Measurements from ENCODE around the gene CCNYL1. TPM values are rescaled to one million over a fixed set of nuclear protein-coding genes. Genes with fewer than 3 reads are reported as not detected.
"Not testable (repeated sequence)": the region's sequence is repeated elsewhere in the genome, so short reads cannot be mapped to it uniquely, and the experiment has no call there.

Gene CCNYL1
- total RNA-seq, 3 donors from 2014 or later (not counting 1 experiment from before 2014, with no cell fraction given): 7.9 to 11.7 (median 10.2) TPM

DNA sequence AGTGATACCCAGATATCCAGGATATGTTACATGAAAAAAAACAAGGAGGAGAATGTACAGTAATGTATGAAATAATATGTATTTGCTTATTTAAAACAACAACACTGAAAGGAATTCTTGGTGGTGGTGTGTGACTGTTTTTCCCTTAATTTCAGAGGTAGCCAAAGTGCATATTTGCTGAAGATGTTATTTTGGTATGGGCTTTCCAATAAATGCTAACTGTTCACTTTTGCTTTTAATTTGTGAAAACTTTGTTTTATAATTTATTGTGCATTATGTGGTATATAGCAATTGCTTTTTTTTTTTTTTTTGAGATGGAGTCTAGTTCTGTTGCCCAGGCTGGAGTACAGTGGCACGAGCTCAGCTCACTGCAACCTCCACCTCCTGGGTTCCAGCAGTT is 7.6 kb downstream of the CCNYL1 start:
- Mint-ChIP-seq H3K9me3 (no peaks in the 10 kb centered on the region), H3K27ac (no peak overlapping the region), H3K27me3 (ENCODE audit: low read depth in 2 of 2) (no peaks in the 10 kb centered on the region), H3K4me3 (no peak overlapping the region), H3K36me3 (no peaks in the 10 kb centered on the region), H3K4me1 (peaks cover 9 to 12% of the 10 kb centered on the region in 2 donors)
- ATAC-seq (no peak), DNase-seq (no peak)
- Histone ChIP-seq H3K4me1 (ENCODE audit: control insufficient read depth, insufficient read depth, low read length) (no peaks in the 10 kb centered on the region), H3K36me3 (ENCODE audit: control insufficient read depth, insufficient read depth, low read length) (no peaks in the 10 kb centered on the region), H3K9me3 (ENCODE audit: control insufficient read depth, insufficient read depth, low read length) (no peaks in the 10 kb centered on the region), H3K27ac (ENCODE audit: low read length) (no peak overlapping the region), H3K27me3 (ENCODE audit: control insufficient read depth, insufficient read depth, low read length) (no peaks in the 10 kb centered on the region), H3K4me3 (ENCODE audit: low read length) (no peak overlapping the region)
- 100% methylated on average over 1 of the region's 1 CpG for WGBS (ENCODE audit: insufficient coverage)
- intact Hi-C loops (cut with micrococcal nuclease): no loop called here
- TF ChIP-seq, protein P1, sequence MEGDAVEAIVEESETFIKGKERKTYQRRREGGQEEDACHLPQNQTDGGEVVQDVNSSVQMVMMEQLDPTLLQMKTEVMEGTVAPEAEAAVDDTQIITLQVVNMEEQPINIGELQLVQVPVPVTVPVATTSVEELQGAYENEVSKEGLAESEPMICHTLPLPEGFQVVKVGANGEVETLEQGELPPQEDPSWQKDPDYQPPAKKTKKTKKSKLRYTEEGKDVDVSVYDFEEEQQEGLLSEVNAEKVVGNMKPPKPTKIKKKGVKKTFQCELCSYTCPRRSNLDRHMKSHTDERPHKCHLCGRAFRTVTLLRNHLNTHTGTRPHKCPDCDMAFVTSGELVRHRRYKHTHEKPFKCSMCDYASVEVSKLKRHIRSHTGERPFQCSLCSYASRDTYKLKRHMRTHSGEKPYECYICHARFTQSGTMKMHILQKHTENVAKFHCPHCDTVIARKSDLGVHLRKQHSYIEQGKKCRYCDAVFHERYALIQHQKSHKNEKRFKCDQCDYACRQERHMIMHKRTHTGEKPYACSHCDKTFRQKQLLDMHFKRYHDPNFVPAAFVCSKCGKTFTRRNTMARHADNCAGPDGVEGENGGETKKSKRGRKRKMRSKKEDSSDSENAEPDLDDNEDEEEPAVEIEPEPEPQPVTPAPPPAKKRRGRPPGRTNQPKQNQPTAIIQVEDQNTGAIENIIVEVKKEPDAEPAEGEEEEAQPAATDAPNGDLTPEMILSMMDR (IDR thresholded peaks at IDR 0.05): no peak

DNA sequence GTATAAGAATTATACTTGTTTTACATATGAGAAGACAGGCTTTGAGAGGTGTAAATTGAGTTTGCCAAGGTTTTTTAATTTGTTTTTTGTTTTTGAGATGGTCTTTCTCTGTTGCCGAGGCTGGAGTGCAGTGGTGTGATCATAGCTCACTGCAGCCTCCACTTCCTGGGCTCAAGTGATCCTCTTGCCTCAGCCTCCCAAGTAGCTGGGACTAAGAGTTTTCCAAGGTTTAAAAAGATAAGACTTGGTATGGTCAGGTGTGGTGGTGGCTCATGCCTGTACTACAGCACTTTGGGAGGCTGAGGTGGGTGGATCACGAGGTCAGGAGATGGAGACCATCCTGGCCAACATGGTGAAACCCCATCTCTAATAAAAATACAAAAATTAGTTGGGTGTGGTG is 8.2 kb downstream of the CCNYL1 start:
- H3K4me3 Mint-ChIP-seq; H3K4me1 ChIP-seq (ENCODE audit: control insufficient read depth, insufficient read depth, low read length); H3K9me3 Mint-ChIP-seq; H3K9me3 ChIP-seq (ENCODE audit: control insufficient read depth, insufficient read depth, low read length); H3K36me3 Mint-ChIP-seq; H3K27me3 Mint-ChIP-seq (ENCODE audit: low read depth in 2 of 2); H3K27ac ChIP-seq (ENCODE audit: low read length); H3K36me3 ChIP-seq (ENCODE audit: control insufficient read depth, insufficient read depth, low read length); ATAC-seq; intact Hi-C loops (cut with micrococcal nuclease); H3K4me3 ChIP-seq (ENCODE audit: low read length); H3K27me3 ChIP-seq (ENCODE audit: control insufficient read depth, insufficient read depth, low read length); DNase-seq; H3K27ac Mint-ChIP-seq: not testable (repeated sequence)
- H3K4me1 Mint-ChIP-seq: peaks cover 7 to 14% of the 10 kb centered on the region in 2 donors
- 100% methylated on average over 2 of the region's 2 CpGs for WGBS (ENCODE audit: insufficient coverage)

DNA sequence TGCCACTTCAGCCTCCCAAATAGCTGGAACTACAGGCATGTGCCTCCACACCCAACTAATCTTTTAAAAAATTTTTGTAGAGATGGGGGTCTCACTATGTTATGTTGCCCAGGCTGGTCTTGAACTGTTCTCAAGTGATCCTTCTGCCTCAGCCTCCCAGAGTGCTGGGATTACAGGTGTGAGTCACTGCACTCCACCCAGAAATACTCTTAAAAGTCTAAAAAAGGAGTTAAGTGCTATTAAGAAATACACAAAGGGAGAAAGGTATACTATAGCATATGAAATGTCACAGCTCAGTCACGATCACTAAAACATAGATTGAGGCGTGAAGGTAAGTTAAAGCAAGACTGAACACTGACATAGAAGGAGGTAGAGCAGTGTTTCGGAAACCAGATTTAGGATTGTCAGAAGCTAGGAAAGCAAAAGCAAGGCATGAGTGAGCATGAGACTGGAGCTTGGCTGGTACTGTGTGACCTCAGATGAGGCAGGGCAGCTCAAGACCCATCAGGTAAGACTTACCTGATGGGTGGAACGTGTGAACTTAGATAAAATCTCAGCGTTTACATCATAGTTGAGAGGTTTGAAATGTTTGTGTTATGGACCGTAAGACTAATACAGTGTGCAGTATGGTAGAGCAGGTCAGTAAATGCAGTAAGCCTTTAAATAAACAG is 9.2 kb downstream of the CCNYL1 start:
- no peaks in the 10 kb centered on the region for H3K36me3 ChIP-seq (ENCODE audit: control insufficient read depth, insufficient read depth, low read length)
- H3K4me1 ChIP-seq (ENCODE audit: control insufficient read depth, insufficient read depth, low read length): no peaks in the 10 kb centered on the region
- H3K9me3 Mint-ChIP-seq: no peaks in the 10 kb centered on the region
- H3K36me3 Mint-ChIP-seq: no peaks in the 10 kb centered on the region
- H3K4me3 Mint-ChIP-seq: no peak overlapping the region
- H3K27ac Mint-ChIP-seq: no peak overlapping the region
- ATAC-seq (no peak), DNase-seq (no peak)
- no peak overlapping the region for H3K27ac ChIP-seq (ENCODE audit: low read length)
- H3K9me3 ChIP-seq (ENCODE audit: control insufficient read depth, insufficient read depth, low read length): no peaks in the 10 kb centered on the region
- TF ChIP-seq, protein P1 (IDR thresholded peaks at IDR 0.05): no peak
- no peak overlapping the region for H3K4me3 ChIP-seq (ENCODE audit: low read length)
- H3K27me3 ChIP-seq (ENCODE audit: control insufficient read depth, insufficient read depth, low read length): no peaks in the 10 kb centered on the region
- intact Hi-C loops (cut with micrococcal nuclease): no loop called here
- no peaks in the 10 kb centered on the region for H3K27me3 Mint-ChIP-seq (ENCODE audit: low read depth in 2 of 2)
- 95% methylated on average over 6 of the region's 6 CpGs for WGBS (ENCODE audit: insufficient coverage)
- H3K4me1 Mint-ChIP-seq: peaks cover 7 to 18% of the 10 kb centered on the region in 2 donors

DNA sequence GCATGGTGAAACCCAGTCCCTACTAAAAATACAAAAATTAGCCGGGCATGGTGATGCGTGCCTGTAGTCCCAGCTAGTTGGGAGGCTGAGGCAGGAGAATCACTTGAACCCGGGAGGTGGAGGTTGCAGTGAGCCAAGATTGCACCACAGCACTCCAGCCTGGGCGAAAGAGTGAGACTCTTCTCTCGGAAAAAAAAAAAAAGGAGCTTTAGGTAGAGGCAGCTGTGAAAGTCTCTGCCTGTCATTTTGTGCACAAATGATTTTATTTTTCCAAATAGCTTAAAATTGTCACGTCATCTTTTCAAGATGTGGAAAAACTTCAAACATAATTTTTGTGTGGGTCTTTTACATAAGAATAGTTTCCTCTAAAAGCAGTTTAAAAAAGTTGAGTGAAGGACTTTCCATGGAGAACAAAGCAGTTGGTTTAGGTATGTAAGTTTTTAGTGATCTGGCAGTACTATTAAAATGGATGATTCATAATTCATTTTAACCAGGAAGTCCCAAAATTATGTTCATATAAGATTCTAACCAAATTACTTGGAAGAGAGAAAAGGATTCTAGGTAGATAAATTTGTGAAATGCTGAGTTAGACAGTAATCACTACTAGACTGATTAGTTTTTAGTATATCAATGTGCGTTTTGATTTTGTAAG is 11.5 kb downstream of the CCNYL1 start:
- WGBS (ENCODE audit: insufficient coverage): 90% methylated on average over 6 of the region's 7 CpGs

DNA sequence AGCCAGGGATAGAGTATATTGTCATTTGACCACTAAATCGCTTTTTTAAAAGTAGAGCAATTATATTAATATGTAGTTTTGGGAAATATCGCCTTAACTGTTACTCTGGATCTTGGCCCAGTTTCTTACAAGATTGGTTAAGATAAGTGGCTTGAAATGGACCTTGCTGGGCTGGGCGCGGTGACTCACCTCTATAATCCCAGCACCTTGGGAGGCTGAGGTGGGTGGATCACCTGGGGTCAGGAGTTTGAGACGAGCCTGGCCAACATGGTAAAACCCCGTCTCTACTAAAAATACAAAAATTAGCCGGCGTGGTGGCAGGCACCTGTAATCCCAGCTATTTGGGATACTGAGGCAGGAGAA is 12.0 kb downstream of the CCNYL1 start:
- H3K9me3 ChIP-seq (ENCODE audit: control insufficient read depth, insufficient read depth, low read length); H3K27ac ChIP-seq (ENCODE audit: low read length); ATAC-seq; H3K27me3 Mint-ChIP-seq (ENCODE audit: low read depth in 2 of 2); H3K36me3 ChIP-seq (ENCODE audit: control insufficient read depth, insufficient read depth, low read length); H3K36me3 Mint-ChIP-seq; H3K27me3 ChIP-seq (ENCODE audit: control insufficient read depth, insufficient read depth, low read length); DNase-seq; H3K4me3 ChIP-seq (ENCODE audit: low read length); H3K4me1 ChIP-seq (ENCODE audit: control insufficient read depth, insufficient read depth, low read length); H3K9me3 Mint-ChIP-seq; H3K4me3 Mint-ChIP-seq; H3K27ac Mint-ChIP-seq; intact Hi-C loops (cut with micrococcal nuclease): not testable (repeated sequence)
- peaks cover 18 to 37% of the 10 kb centered on the region in 2 donors for H3K4me1 Mint-ChIP-seq
- 98% methylated on average over 7 of the region's 8 CpGs for WGBS (ENCODE audit: insufficient coverage)

More for the DNA sequence above, 11.5 kb downstream of the CCNYL1 start:
- Mint-ChIP-seq H3K4me3 (no peak overlapping the region), H3K27me3 (ENCODE audit: low read depth in 2 of 2) (no peaks in the 10 kb centered on the region), H3K27ac (no peak overlapping the region), H3K9me3 (no peaks in the 10 kb centered on the region), H3K4me1 (peaks cover 17 to 37% of the 10 kb centered on the region in 2 donors), H3K36me3 (no peaks in the 10 kb centered on the region)
- Histone ChIP-seq H3K36me3 (ENCODE audit: control insufficient read depth, insufficient read depth, low read length) (no peaks in the 10 kb centered on the region), H3K9me3 (ENCODE audit: control insufficient read depth, insufficient read depth, low read length) (no peaks in the 10 kb centered on the region), H3K27me3 (ENCODE audit: control insufficient read depth, insufficient read depth, low read length) (no peaks in the 10 kb centered on the region), H3K27ac (ENCODE audit: low read length) (no peak overlapping the region), H3K4me1 (ENCODE audit: control insufficient read depth, insufficient read depth, low read length) (no peaks in the 10 kb centered on the region), H3K4me3 (ENCODE audit: low read length) (no peak overlapping the region)
- TF ChIP-seq, protein P1 (IDR thresholded peaks at IDR 0.05): no peak
- ATAC-seq (no peak), DNase-seq (no peak)
- intact Hi-C loops (cut with micrococcal nuclease): no loop called here

Data from natural killer cell (primary cell).